Heart left ventricle (tissue), 16 donors: ENCODE measurements around the gene MBLAC2. TPM values are rescaled to one million over a fixed set of nuclear protein-coding genes. Genes with fewer than 3 reads are reported as not detected.

Source experiments
- ATAC-seq, 4 donors: fragments of 200-7000 bp; cut with Tn5 transposase; one replicate each; pipeline ENCODE4 v1.9.1; 2020 to 2022; ENCODE audit warnings: moderate library complexity in 4 of 4, mild to moderate bottlenecking in 3 of 4, moderate number of reproducible peaks in 1 of 4
- DNase-seq, 5 donors: peaks; one replicate each; pipeline ENCODE4 v3.0.0-alpha.2; 2020
- H3K27ac ChIP-seq, 12 donors: fragments of 200-600 bp; sonication (generic) in 4 of 12; one replicate each; pipeline versions ENCODE4 v1.5.0 to v1.8.0; 2016 to 2022; ENCODE audit warnings: mild to moderate bottlenecking in 2 of 12
- H3K27me3 ChIP-seq, 9 donors: fragments of 200-600 bp; sonication (generic) in 2 of 9; one replicate each; pipeline versions ENCODE4 v1.5.1 to v1.8.0; 2016 to 2022; ENCODE audit warnings: mild to moderate bottlenecking in 3 of 9
- H3K36me3 ChIP-seq, 9 donors: fragments of 200-600 bp; sonication (generic) in 2 of 9; one replicate each; pipeline versions ENCODE4 v1.5.0 to v1.8.0; 2018 to 2022; ENCODE audit warnings: mild to moderate bottlenecking in 2 of 9
- H3K4me1 ChIP-seq, 12 donors: fragments of 200-600 bp; sonication (generic) in 4 of 12; one replicate each; pipeline versions ENCODE4 v1.5.0 to v1.8.0; 2016 to 2022; ENCODE audit warnings: mild to moderate bottlenecking in 3 of 12
- H3K4me3 ChIP-seq, 12 donors: fragments of 200-600 bp; sonication (generic) in 4 of 12; one replicate each; pipeline versions ENCODE4 v1.5.0 to v1.8.0; 2017 to 2022; ENCODE audit warnings: mild to moderate bottlenecking in 9 of 12, moderate library complexity in 4 of 12
- H3K9me3 ChIP-seq, 12 donors: fragments of 200-600 bp; sonication (generic) in 4 of 12; one replicate each; pipeline versions ENCODE4 v1.5.0 to v1.8.0; 2016 to 2022; ENCODE audit warnings: mild to moderate bottlenecking in 1 of 12
- CTCF ChIP-seq, 12 donors: fragments of 200-600 bp; sonication (generic) in 4 of 12; IDR thresholded peaks; one replicate each; pipeline versions ENCODE4 v1.5.0 to v1.8.0; 2018 to 2022; ENCODE audit warnings: antibody characterized with exemption in 12 of 12, mild to moderate bottlenecking in 5 of 12
- POLR2A ChIP-seq, 2 donors: fragments of 450-650 bp; IDR thresholded peaks; one replicate each; pipeline ENCODE4 v1.6.1; 2017; ENCODE audit warnings: antibody characterized with exemption in 2 of 2, mild to moderate bottlenecking in 2 of 2, moderate library complexity in 2 of 2
- WGBS, 4 donors: extraction: QIAGEN DNeasy Blood & Tissue Kit in 2 of 4; methylation state at CpG; one replicate each; pipeline versions ENCODE4 v1.1.5 to v1.1.7; 2013 to 2018; 5-methylcytosine and 5-hydroxymethylcytosine counted together
- intact Hi-C, 10 donors: fragments of 100-400 bp; cut with DNase I; formaldehyde crosslinking; loops; one replicate each; pipeline versions ENCODE4 v1.11.1 to v1.14.2; 2022
- long read RNA-seq, 3 donors: library from polyadenylated mRNA; unstranded; transcript quantifications; one replicate each; pipeline ENCODE4 v2.0.0, GENCODE V29; 2020 to 2021
- polyA plus RNA-seq, 2 donors: library from polyadenylated mRNA; stranded (reverse); fragments of 200-250 nt; gene quantifications; one replicate each; pipeline ENCODE4 v1.2.3, GENCODE V29; 2013
- total RNA-seq, 9 donors: library from RNA; depleted of rRNA in 2 of 9; stranded (reverse); fragments of >200 nt in 2 of 9; fragmentation: NEBNext Ultra II Directional in 3 of 9; extraction: Animal tissue kit (Norgen Biotek cat#: 25700) in 3 of 9; gene quantifications; one replicate each; pipeline versions ENCODE4 v1.1.0 to v1.2.4, GENCODE V29; 2016 to 2023
- donor health status: ischemic (EF 13 %, LVEDD 7.1; RV severe dilation, severe dysfunction).
- donor health status: healthy with polysubstance abuse.
- donor health status: DM: no; HTN: yes; CAD: no.
- donor health status: DM: no; HTN: no; CAD: no.
- donor health status: ischemic (EF 25% LVEDD 6.9; RV normal size, moderate dysfunction).
- donor health status: ischemic (EF 25% LVEDD 5.7; RV mildly dilated, moderate dysfunction).
- donor health status: healthy.
- donor health status: DM: yes; HTN: yes; CAD: no.
- donor health status: ischemic (EF 35%, LVEDD 5.7; RV mildly dilated, moderate dysfunction).
- donor health status: nonischemic (EF 11% LVEDD 7.7; RV severe dilation, severe dysfunction).
- donor health status: DM: yes; HTN: yes; CAD: no.
- donor health status: PGD.
- donor health status: ischemic (EF 29% LVEDD 5.4; RV normal size, mild dysfunction).
- donor health status: nonischemic (EF 23%, LVEDD 6.1; RV moderate dilation, normal function).

The MBLAC2 gene
- total RNA-seq, result 1 to 10 TPM; 2.4 to 5.3 (median 3.7) TPM
- polyA plus RNA-seq, result 1 to 10 TPM; 1.3 to 1.4 TPM
- long read RNA-seq, donor 1, full-length matches to known transcripts, result 9 of 10 reads
- long read RNA-seq, donor 1, partial matches to known transcripts, result 1 of 10 reads
- long read RNA-seq, donor 1, other reads (novel, unspliced or antisense), result 0 of 10 reads
- long read RNA-seq, donor 2, full-length matches to known transcripts, result 10 of 10 reads
- long read RNA-seq, donor 2, partial matches to known transcripts, result 0 of 10 reads
- long read RNA-seq, donor 2, other reads (novel, unspliced or antisense), result 0 of 10 reads
- long read RNA-seq, donor 3, full-length matches to known transcripts, result 7 of 8 reads
- long read RNA-seq, donor 3, partial matches to known transcripts, result 0 of 8 reads
- long read RNA-seq, donor 3, other reads (novel, unspliced or antisense), result 1 of 8 reads

GRCh38 chr5:90474235-90475107 lies at the start of gene MBLAC2, which contains the start of gene POLR3G:
TSS of gene MBLAC2 (minus strand) at chr5:90474771. CDS start at chr5:90474292, 479 bp downstream.
TSS of gene POLR3G (plus strand) at chr5:90474864. CDS start at chr5:90485568, 10,704 bp downstream.
- intact Hi-C loops, result loop anchor here (1.0 to 10.0 kb wide), 9 partner anchors 50 to 67 kb away; partner anchors contain the start of genes LYSMD3 (in 8 of the 10) and CETN3 (in 1 of the 10)
- H3K4me1 ChIP-seq, result peaks cover 0 to 21% (median 13%) of the 10 kb centered on the region in 12 donors
- peak; percentile 92 to 95 (median 94) for DNase-seq
- ATAC-seq, result peak; percentile 98 to 99 (median 98)
- peak within 1 kb of the TSS; percentile 51 to 91 (median 82) for H3K4me3 ChIP-seq
- H3K36me3 ChIP-seq, result no peaks in the 10 kb centered on the region
- no peaks in the 10 kb centered on the region for H3K9me3 ChIP-seq
- TF ChIP-seq POLR2A (IDR thresholded peaks at IDR 0.05) (peak in 1 of 2 donors; percentile 82), CTCF (IDR thresholded peaks at IDR 0.05) (peak in 11 of 12 donors; percentile 13 to 56 (median 44))
- 0% methylated on average over 37 to 73 of the region's 73 CpGs for WGBS, 4 donors
- H3K27me3 ChIP-seq, result no peaks in the 10 kb centered on the region
- H3K27ac ChIP-seq, result peak within 1 kb of the TSS; percentile 21 to 90 (median 82)

DNA sequence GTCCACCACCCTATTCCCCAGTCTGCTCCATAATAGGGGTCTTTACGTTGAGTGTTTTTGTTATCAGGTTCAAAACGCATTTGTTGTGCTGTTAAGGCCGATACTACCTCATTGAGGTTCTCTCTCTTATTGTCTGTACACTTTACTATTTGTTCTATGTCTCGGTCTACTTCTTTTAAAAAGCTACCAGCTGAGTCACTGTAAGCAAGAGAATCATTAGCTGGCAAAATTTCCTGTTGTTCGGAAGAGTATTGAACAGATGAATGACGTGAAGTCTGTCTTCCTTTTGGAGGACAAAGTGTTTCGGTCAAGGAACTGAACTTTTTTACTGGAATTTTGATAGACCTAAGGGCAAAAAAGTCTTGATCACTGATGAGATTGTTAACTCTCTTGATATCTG lies 44.5 kb upstream of the MBLAC2 start:
- no peaks in the 10 kb centered on the region for H3K4me1 ChIP-seq
- DNase-seq, result no peak
- H3K27ac ChIP-seq, result no peak overlapping the region
- intact Hi-C loops, result no loop called here
- TF ChIP-seq POLR2A (IDR thresholded peaks at IDR 0.05) (no peak), CTCF (IDR thresholded peaks at IDR 0.05) (no peak)
- H3K27me3 ChIP-seq, result no peaks in the 10 kb centered on the region
- ATAC-seq, result no peak
- 91 to 95% (median 94%) methylated on average over 7 of the region's 7 CpGs for WGBS, 4 donors
- H3K36me3 ChIP-seq, result peaks cover 0 to 91% (median 65%) of the 10 kb centered on the region in 9 donors
- H3K4me3 ChIP-seq, result no peak overlapping the region
- H3K9me3 ChIP-seq, result no peaks in the 10 kb centered on the region

- Histone ChIP-seq H3K36me3 (peaks cover 0 to 87% (median 62%) of the 10 kb centered on the region in 9 donors), H3K27me3 (no peaks in the 10 kb centered on the region), H3K4me1 (no peaks in the 10 kb centered on the region), H3K27ac (no peak overlapping the region), H3K4me3 (no peak overlapping the region), H3K9me3 (no peaks in the 10 kb centered on the region)
- TF ChIP-seq CTCF (IDR thresholded peaks at IDR 0.05) (no peak), POLR2A (IDR thresholded peaks at IDR 0.05) (no peak)
- DNase-seq (no peak), ATAC-seq (no peak)
- intact Hi-C loops, result no loop called here
These were observed 44.1 kb upstream of the MBLAC2 start for GRCh38 chr5:90518661-90519060.

GRCh38 chr5:90514520-90514919 lies 39.9 kb upstream of the MBLAC2 start:
- no peak for TF ChIP-seq CTCF (IDR thresholded peaks at IDR 0.05)
- TF ChIP-seq POLR2A (IDR thresholded peaks at IDR 0.05), result no peak
- no peak for DNase-seq
- peaks cover 0 to 46% (median 24%) of the 10 kb centered on the region in 9 donors for H3K36me3 ChIP-seq
- ATAC-seq, result no peak
- H3K4me1 ChIP-seq, result no peaks in the 10 kb centered on the region
- 79 to 88% (median 85%) methylated on average over 3 of the region's 3 CpGs for WGBS, 4 donors
- intact Hi-C loops, result no loop called here
- no peak overlapping the region for H3K4me3 ChIP-seq
- no peak overlapping the region for H3K27ac ChIP-seq
- H3K9me3 ChIP-seq, result no peaks in the 10 kb centered on the region
- no peaks in the 10 kb centered on the region for H3K27me3 ChIP-seq
